GM10248 (cell line): Measurements from ENCODE around the gene CNR2.
"Not testable (repeated sequence)": the region's sequence is repeated elsewhere in the genome, so short reads cannot be mapped to it uniquely, and the experiment has no call there.

Source experiments
- CTCF ChIA-PET: fragments of 300-600 bp; sonication (Branson Sonifier 250); formaldehyde crosslinking; extraction: SDS; loops from one replicate; lab custom pipeline; 2021; ENCODE audit warnings: antibody characterized with exemption; lab: Yijun Ruan, JAX
- POLR2A ChIA-PET: fragments of 350-650 bp; sonication (Branson Sonifier 250); formaldehyde crosslinking; extraction: SDS; loops from one replicate; lab custom pipeline; 2020; ENCODE audit warnings: antibody characterized with exemption; lab: Yijun Ruan, JAX
- DNase-seq: peaks from one replicate; pipeline ENCODE4 v3.0.0; 2012; ENCODE audit errors: extremely low spot score
- TF ChIP-seq, protein P1 (sequence below): IDR thresholded peaks from 2 replicates; pipeline ENCODE4 v1.5.1; 2012; ENCODE audit warnings: mild to moderate bottlenecking, low read depth; ENCODE audit errors: extremely low read depth, missing control alignments, control extremely low read depth

The CNR2 gene

DNA sequence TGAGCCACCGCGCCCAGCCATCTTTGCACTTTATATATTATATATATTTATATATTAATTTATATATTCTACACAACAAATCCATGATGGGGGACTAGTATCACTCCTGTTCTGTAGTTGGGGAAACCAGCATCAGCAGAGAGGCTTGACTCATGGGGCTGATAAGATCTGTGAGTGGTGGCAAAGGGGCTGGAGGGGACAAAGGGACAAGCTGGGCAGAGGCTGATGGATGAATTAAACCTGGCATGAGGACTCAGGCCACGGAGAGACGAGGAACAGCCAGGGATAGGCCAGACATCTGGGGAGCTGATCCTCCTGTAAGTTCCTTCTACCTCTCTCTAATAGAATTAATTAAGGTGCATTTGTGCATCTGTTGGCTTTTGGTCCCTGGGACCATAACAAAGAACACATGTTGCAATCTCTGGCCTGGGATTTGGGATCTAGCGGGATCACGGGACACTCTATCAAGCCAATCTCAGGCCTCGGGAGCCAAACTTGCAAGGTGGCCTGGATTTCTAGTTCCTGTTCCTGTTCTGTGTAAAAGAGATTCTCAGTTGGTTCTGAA is 7.6 kb downstream of the CNR2 start:
- no peak for DNase-seq
- TF ChIP-seq, protein P1, sequence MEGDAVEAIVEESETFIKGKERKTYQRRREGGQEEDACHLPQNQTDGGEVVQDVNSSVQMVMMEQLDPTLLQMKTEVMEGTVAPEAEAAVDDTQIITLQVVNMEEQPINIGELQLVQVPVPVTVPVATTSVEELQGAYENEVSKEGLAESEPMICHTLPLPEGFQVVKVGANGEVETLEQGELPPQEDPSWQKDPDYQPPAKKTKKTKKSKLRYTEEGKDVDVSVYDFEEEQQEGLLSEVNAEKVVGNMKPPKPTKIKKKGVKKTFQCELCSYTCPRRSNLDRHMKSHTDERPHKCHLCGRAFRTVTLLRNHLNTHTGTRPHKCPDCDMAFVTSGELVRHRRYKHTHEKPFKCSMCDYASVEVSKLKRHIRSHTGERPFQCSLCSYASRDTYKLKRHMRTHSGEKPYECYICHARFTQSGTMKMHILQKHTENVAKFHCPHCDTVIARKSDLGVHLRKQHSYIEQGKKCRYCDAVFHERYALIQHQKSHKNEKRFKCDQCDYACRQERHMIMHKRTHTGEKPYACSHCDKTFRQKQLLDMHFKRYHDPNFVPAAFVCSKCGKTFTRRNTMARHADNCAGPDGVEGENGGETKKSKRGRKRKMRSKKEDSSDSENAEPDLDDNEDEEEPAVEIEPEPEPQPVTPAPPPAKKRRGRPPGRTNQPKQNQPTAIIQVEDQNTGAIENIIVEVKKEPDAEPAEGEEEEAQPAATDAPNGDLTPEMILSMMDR: no peak
- POLR2A ChIA-PET: no interaction called here
- CTCF ChIA-PET: interaction anchor here (1.6 to 7.0 kb wide), 6 partner anchors 8 to 95 kb away, joined by 3 to 57 read pairs (median 8); partner anchors contain the start of gene CNR2

DNA sequence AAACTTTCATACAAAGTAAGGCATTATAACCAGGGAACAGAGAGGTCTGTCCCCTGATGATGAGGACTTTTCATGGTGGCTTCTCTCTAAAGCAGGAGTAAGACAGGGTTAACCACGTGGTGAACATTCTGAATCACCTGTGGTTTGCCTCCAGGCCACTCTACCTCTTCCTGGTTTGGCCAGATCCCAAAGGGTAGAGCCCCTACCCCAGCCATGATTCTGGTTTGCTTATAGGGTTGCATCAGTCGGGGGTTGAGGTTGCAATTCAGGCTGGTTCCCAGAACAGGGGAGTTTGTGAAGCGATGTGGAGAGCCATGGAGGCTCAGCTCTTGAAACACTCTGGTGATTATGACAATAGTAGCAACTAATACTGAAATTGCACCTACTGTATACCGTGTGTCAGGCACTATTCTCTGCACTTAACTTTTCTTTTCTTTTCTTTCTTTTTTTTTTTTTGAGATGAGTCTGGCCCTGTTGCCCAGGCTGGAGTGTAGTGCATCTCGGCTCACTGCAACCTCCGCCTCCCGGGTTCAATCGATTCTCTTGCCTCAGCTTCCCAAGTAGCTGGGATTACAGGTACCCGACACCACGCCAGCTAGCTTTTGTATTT is 8.3 kb downstream of the CNR2 start:
- peak; percentile 52 for DNase-seq
- CTCF ChIA-PET: interaction anchor here (1.6 to 4.5 kb wide), 5 partner anchors 9 to 94 kb away, joined by 3 to 19 read pairs (median 7); partner anchors contain the start of gene CNR2
- TF ChIP-seq, protein P1: no peak
- POLR2A ChIA-PET: no interaction called here

DNA sequence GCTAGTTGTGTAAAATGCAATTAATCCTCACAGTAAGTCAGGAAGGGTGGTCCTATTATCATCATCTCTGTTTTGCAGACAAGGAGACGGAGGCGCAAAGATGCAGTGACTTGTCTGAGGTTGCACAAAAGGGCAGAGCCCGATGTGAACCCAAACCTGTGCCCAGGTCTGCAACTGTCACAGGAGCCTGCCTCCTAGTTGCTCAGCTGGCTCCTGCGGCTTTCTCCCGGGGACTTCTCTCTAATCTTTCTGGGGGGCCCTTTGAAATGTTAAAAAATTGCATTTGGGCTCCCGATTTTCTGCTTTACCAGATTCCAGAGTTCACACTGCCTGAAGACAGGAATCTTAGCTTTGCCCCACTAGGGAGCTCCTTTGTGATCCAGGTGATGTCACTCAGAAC is 9.4 kb downstream of the CNR2 start:
- TF ChIP-seq, protein P1: no peak
- DNase-seq: no peak
- CTCF ChIA-PET: interaction anchor here (1.6 to 4.5 kb wide), 4 partner anchors 13 to 93 kb away, joined by 3 to 19 read pairs (median 7); no protein-coding TSS in a partner anchor
- POLR2A ChIA-PET: no interaction called here

DNA sequence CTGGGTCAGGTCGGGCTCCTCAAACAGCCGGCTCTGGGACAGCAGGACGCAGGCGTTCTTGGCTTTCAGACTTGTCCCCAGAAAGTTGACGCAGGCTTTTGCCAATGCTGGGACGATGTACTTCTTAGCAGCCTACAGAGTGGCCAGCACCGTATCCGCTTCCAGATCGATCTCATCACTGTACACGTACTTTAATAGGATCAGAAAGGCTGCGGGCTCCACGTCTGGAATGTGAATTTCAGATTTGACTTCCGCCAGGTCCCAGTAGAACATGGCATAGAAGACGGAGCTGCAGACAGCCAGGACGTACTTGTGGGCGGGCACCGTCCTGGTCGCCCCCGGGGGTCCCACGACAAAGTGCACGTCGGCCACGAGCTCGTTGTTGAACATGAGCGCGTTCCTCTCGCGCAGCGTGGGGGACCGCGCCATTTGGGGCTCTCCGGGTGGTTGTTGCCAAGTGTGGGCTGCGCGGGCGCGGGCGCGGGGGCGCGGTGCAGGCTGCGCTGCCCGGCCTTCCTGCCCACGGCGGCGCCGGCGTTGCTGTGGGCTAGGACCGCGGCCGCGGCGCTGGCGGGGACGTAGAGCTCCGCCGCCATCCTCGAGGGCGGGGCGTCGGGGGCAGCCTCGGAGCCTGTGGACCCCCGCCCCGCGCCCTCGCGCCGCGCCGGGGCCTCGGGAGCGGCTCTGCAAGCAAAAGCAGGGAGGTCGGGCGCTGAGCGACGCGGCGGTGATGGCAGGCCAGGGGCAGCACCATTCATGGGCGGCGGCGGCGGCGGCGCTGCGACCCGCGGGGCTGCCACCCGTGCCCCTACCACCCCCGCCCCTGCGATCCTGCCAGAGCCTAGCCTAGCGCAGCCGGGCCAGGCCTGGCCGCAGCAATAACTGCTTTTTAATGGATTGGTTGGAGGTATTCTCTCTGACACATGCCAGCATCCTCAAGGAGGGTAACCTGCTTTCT is 10.6 kb downstream of the CNR2 start:
- DNase-seq: no peak
- CTCF ChIA-PET: interaction anchor here (2.3 to 4.5 kb wide), 2 partner anchors 14 to 92 kb away, joined by 9 to 19 read pairs; no protein-coding TSS in a partner anchor
- POLR2A ChIA-PET: no interaction called here
- TF ChIP-seq, protein P1: no peak

DNA sequence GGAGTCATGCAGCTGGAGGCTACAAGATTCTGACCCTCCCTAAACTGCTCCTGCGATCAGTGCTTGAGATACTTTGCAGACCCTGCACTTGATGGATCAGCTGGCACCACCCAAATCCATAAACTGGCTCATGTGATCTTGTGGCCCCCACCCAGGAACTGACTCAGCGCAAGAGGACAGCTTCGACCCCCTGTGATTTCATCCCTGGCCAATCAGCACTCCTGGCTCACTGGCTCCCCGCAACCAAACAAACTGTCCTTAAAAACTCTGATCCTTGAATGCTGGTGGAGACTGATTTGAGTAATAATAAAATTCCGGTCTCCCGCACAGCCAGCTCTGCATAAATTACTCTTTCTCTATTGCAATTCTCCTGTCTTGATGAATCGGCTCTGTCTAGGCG is 13.1 kb downstream of the CNR2 start:
- POLR2A ChIA-PET, DNase-seq: not testable (repeated sequence)
- CTCF ChIA-PET: interaction anchor here (1.1 to 1.2 kb wide), 2 partner anchors 14 to 17 kb away, joined by 3 to 4 read pairs; partner anchors contain the start of gene CNR2

DNA sequence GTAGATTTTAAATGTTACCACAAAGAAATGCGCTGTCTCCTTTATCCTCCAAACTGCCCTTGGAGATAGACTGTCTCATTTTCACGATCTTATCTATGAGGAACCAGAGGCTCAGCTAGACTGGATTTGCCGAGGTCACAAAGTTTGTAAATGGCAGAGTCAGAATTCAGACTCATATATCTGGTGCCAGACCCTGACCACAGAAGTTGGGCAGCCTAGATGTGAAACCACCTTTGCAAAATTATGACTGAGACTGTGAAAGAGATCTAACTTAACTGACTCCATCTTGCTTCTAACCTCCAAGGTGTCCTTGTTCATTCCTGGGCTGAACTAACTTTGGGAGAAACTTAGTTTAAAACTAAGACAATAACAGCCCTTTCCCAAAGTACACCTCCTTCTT is 14.1 kb downstream of the CNR2 start:
- ChIA-PET POLR2A (no interaction called here), CTCF (no interaction called here)
- TF ChIP-seq, protein P1: no peak
- no peak for DNase-seq

DNA sequence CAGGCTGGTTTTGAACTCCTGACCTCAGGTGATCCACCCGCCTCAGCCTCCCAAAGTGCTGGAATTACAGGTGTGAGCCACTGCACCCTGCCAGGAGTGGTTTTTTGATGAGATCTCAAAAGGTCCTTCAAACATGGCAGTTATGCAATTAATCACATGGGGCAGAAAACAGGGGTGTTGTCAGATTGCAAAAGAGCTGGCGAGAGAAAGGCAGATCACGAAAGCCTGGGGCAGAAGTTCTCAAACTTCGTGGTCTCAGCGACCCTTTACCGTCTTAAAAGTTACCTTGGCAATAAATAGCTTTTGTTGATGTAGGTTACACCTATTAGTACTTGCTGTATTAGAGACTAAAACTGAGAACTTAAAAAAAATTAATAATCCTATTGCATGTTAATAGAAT is 16.1 kb downstream of the CNR2 start:
- POLR2A ChIA-PET: no interaction called here
- no peak for DNase-seq
- CTCF ChIA-PET: interaction anchor here (0.8 to 2.7 kb wide), 10 partner anchors 8 to 125 kb away, joined by 3 to 14 read pairs (median 4); partner anchors contain the start of gene CNR2
- TF ChIP-seq, protein P1: no peak
